Upper lobe of right lung (tissue), 1 donor: Measurements from ENCODE around the gene PTPRM. TPM values are rescaled to one million over a fixed set of nuclear protein-coding genes. Genes with fewer than 3 reads are reported as not detected.

ENCODE experiments used
- ATAC-seq: fragments of 200-7000 bp; cut with Tn5 transposase; one replicate; pipeline ENCODE4 v1.9.1; 2020; ENCODE audit warnings: mild to moderate bottlenecking, moderate library complexity
- DNase-seq: peaks from one replicate; pipeline ENCODE4 v3.0.0-alpha.2; 2020
- H3K27ac ChIP-seq: fragments of 200-600 bp; one replicate; pipeline ENCODE4 v1.8.0; 2022
- H3K27me3 ChIP-seq: fragments of 200-600 bp; one replicate; pipeline ENCODE4 v1.8.0; 2022; ENCODE audit warnings: mild to moderate bottlenecking
- H3K36me3 ChIP-seq: fragments of 200-600 bp; one replicate; pipeline ENCODE4 v1.8.0; 2022
- H3K4me1 ChIP-seq: fragments of 200-600 bp; one replicate; pipeline ENCODE4 v1.8.0; 2022
- H3K4me3 ChIP-seq: fragments of 200-600 bp; one replicate; pipeline ENCODE4 v1.8.0; 2022; ENCODE audit warnings: mild to moderate bottlenecking
- H3K9me3 ChIP-seq: fragments of 200-600 bp; one replicate; pipeline ENCODE4 v1.8.0; 2022
- intact Hi-C: fragments of 100-400 bp; cut with DNase I; formaldehyde crosslinking; loops from one replicate; pipeline ENCODE4 v1.11.0; 2022
- total RNA-seq: library from RNA; stranded (reverse); fragmentation: NEBNext Ultra II Directional; extraction: Animal tissue kit (Norgen Biotek cat#: 25700); gene quantifications from one replicate; pipeline ENCODE4 v1.2.1, GENCODE V29; 2021
- TF ChIP-seq, protein P1 (sequence below): fragments of 200-600 bp; IDR thresholded peaks from one replicate; pipeline ENCODE4 v1.8.0; 2022; ENCODE audit warnings: antibody characterized with exemption
- donor health status: DM: no; HTN: yes; CAD: no; lungs with severe emphysema.

Gene PTPRM
- total RNA-seq, 1 donor from 2014 or later = 99.3 TPM

GRCh38 chr18:7855028-7855427 lies 287.9 kb downstream of the PTPRM start:
- DNase-seq (no peak), ATAC-seq (peak; percentile 82)
- H3K27ac ChIP-seq = no peak overlapping the region
- intact Hi-C loops = no loop called here
- H3K4me1 ChIP-seq = peaks cover 8% of the 10 kb centered on the region
- no peaks in the 10 kb centered on the region for H3K27me3 ChIP-seq
- no peaks in the 10 kb centered on the region for H3K36me3 ChIP-seq
- no peaks in the 10 kb centered on the region for H3K9me3 ChIP-seq
- no peak overlapping the region for H3K4me3 ChIP-seq
- TF ChIP-seq, protein P1, sequence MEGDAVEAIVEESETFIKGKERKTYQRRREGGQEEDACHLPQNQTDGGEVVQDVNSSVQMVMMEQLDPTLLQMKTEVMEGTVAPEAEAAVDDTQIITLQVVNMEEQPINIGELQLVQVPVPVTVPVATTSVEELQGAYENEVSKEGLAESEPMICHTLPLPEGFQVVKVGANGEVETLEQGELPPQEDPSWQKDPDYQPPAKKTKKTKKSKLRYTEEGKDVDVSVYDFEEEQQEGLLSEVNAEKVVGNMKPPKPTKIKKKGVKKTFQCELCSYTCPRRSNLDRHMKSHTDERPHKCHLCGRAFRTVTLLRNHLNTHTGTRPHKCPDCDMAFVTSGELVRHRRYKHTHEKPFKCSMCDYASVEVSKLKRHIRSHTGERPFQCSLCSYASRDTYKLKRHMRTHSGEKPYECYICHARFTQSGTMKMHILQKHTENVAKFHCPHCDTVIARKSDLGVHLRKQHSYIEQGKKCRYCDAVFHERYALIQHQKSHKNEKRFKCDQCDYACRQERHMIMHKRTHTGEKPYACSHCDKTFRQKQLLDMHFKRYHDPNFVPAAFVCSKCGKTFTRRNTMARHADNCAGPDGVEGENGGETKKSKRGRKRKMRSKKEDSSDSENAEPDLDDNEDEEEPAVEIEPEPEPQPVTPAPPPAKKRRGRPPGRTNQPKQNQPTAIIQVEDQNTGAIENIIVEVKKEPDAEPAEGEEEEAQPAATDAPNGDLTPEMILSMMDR = no peak

- ATAC-seq = no peak
- Histone ChIP-seq H3K27me3 (no peaks in the 10 kb centered on the region), H3K36me3 (no peaks in the 10 kb centered on the region), H3K4me3 (no peak overlapping the region), H3K4me1 (peaks cover 8% of the 10 kb centered on the region), H3K27ac (no peak overlapping the region), H3K9me3 (no peaks in the 10 kb centered on the region)
- TF ChIP-seq, protein P1 = no peak
- intact Hi-C loops = no loop called here
- no peak for DNase-seq
These were observed 288.6 kb downstream of the PTPRM start for GRCh38 chr18:7855671-7856070.

GRCh38 chr18:7856116-7856515 lies 289.0 kb downstream of the PTPRM start:
- Histone ChIP-seq H3K27ac (no peak overlapping the region), H3K4me3 (no peak overlapping the region), H3K27me3 (no peaks in the 10 kb centered on the region), H3K9me3 (no peaks in the 10 kb centered on the region), H3K4me1 (peaks cover 12% of the 10 kb centered on the region), H3K36me3 (no peaks in the 10 kb centered on the region)
- intact Hi-C loops = no loop called here
- ATAC-seq = no peak
- TF ChIP-seq, protein P1 = no peak
- DNase-seq = no peak

- ATAC-seq = no peak
- TF ChIP-seq, protein P1 = no peak
- peaks cover 18% of the 10 kb centered on the region for H3K4me1 ChIP-seq
- no peaks in the 10 kb centered on the region for H3K9me3 ChIP-seq
- intact Hi-C loops = no loop called here
- no peak overlapping the region for H3K4me3 ChIP-seq
- no peak overlapping the region for H3K27ac ChIP-seq
- no peak for DNase-seq
- no peaks in the 10 kb centered on the region for H3K27me3 ChIP-seq
- no peaks in the 10 kb centered on the region for H3K36me3 ChIP-seq
These were observed 289.6 kb downstream of the PTPRM start for GRCh38 chr18:7856733-7857132.

DNA sequence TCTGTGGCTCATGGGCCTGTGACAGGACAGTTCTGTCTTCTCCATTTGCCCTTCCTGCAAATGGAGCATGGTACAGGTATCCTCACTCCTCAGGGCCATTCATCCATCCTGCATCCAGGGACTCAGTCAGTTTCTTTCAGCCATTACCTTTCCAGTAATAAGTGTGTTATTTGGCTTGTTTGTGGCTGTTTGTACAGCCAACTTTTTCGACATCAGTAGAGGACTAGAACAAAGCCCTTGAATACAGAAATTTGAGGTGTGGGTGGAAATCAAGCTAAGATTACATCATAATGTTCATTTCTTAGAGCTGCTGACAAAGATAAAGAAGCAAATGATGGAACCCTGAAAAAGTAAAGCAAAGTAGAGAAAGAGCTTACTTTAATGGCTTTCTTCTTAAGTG lies 290.4 kb downstream of the PTPRM start:
- H3K4me3 ChIP-seq = no peak overlapping the region
- intact Hi-C loops = no loop called here
- no peaks in the 10 kb centered on the region for H3K27me3 ChIP-seq
- no peak for DNase-seq
- H3K4me1 ChIP-seq = peaks cover 21% of the 10 kb centered on the region
- TF ChIP-seq, protein P1 = no peak
- H3K36me3 ChIP-seq = no peaks in the 10 kb centered on the region
- H3K9me3 ChIP-seq = no peaks in the 10 kb centered on the region
- peak overlapping the region; percentile 61 for H3K27ac ChIP-seq
- peak; percentile 63 for ATAC-seq

DNA sequence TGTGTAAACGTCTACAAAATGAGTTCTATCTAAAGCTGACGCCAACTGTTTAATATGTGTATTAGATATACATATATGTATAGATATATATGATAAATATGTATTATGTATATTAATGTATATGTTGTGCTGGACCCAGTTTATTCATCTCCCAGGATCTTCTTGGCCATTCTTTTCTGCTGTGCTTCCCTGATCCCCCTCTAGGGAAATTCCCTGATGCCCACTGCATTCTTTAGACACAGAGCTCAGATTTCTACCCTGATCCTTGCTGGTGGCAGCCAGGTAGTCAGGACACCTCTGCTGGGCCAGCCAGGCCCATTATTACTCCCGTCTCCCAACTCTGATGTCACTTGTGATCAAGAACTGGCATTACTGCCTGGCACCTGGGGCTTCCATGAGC lies 292.0 kb downstream of the PTPRM start:
- no peak overlapping the region for H3K4me3 ChIP-seq
- TF ChIP-seq, protein P1 = no peak
- DNase-seq (no peak), ATAC-seq (no peak)
- no peaks in the 10 kb centered on the region for H3K9me3 ChIP-seq
- H3K27me3 ChIP-seq = no peaks in the 10 kb centered on the region
- intact Hi-C loops = no loop called here
- no peak overlapping the region for H3K27ac ChIP-seq
- peaks cover 21% of the 10 kb centered on the region for H3K4me1 ChIP-seq
- no peaks in the 10 kb centered on the region for H3K36me3 ChIP-seq
